DOHH2 (cell line): Measurements from ENCODE around the gene RB1.

Source experiments
- CTCF ChIP-seq: fragments of 200-600 bp; sonication (generic); IDR thresholded peaks from one replicate; pipeline ENCODE4 v1.5.1; 2014; ENCODE audit warnings: antibody characterized with exemption, mild to moderate bottlenecking, low read depth, low read length; ENCODE audit not compliant: poor library complexity, severe bottlenecking
- EZH2phosphoT487 ChIP-seq: fragments of 200-600 bp; sonication (generic); IDR thresholded peaks from 2 replicates; pipeline ENCODE4 v1.6.1; 2017; ENCODE audit warnings: borderline replicate concordance, mild to moderate bottlenecking, antibody characterized with exemption, low read length, moderate library complexity, mixed read lengths

- no peak for TF ChIP-seq CTCF
- no peak for TF ChIP-seq EZH2phosphoT487
These were observed 193.0 kb downstream of the RB1 start for GRCh38 chr13:48496271-48497161.
